GM21576 (cell line): ENCODE measurements around the gene SLC4A1.

Experiments
- ATAC-seq: cut with Tn5 transposase; IDR thresholded peaks from one replicate; pipeline ENCODE4 v1.9.1; 2021; ENCODE audit warnings: mild to moderate bottlenecking, moderate library complexity; ENCODE audit not compliant: unreplicated experiment

The SLC4A1 gene

DNA sequence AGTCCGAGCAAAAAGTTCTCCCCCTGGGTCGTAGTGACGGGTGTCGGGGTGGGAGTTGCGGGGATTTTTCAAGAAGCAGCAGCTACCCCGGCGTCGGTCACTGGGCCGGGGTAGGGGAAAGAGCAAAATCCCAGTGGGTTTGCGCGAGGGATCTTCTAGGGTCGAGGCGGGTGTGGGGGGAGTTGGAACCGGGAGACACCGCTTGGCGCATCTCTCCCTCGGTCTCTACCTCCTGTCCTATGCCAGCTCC, 46.1 kb downstream of the SLC4A1 start:
- ATAC-seq, result no peak

DNA sequence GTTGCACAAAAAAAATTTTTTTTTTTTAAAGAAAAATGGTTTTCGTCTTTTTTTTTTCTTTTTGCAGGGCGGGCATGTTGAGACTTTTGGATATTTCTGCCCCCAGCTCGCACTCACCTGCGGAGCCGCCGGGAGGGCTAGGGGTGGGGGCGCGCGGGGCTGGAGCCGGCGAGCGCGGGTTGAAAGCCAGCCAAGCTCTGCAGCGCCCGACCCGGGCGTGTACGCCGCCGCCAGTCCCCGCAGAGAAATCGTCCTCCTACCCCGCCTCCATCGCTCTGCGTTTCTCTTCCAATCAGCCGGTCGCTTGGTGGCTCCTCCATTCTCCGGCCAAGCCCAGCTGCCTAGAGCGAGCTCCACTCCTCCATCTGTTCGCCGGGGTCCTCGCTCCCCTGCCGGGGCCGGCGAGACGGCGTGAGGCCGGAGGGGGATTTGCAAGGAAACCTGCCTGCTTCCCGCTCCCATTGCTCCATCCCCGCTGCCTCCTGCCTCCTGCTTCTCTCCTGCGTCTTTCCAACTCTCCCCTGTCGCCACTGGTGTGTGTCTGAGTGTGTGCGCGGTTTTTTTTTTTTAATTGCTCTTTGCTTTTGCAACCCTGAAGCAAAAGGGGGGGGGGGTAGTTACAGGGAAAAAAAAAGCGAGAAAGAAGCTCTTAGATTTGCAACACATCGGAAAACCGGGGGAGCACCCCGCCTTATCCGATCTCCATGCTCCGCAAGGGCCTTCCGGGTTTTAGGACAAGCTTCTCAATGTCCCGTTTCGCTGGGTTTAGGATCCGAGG, 46.7 kb downstream of the SLC4A1 start:
- ATAC-seq, result no peak

DNA sequence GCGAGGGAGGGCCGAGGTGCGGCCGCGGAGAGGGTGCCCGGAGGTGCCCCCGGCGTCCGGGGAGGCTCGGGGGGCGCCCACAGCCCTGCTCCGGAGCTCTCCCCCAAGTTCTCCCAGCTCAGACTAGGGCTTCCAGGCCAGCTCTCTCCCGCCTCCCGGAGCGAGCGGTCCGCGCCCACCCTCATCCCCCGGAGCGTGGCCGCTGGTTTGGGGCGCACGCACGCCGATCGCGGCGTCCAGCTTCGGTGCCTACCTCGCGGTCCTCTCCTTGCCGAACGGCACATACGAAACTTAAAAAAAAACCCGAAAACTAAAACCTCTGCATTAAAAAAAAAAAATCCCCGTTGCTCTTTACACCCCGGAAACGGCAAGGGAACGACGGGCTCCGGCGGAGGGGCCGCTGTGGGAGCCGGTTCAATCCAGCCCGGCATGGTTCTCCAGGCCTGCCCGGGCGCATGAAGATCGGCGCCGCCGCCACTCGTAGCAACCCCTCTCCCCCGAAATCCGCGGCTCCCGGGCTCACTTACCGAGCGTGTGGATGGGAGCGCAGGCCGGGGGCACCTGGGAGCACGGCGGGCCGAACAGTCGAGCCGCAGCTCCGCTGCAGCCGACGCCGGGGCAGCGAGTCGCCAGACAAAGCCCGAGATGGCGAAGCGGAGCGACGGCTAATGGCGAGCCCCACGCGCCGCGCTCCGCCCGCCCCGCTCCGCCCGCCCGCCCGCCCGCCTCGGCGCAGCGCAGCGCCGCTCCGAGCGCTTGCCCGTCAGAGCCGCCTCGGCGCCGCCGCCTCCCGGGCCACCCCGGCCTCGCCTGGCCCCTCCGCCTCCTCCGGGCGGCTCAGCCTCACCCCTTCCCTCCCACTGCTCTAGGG, 47.5 kb downstream of the SLC4A1 start:
- no peak for ATAC-seq

DNA sequence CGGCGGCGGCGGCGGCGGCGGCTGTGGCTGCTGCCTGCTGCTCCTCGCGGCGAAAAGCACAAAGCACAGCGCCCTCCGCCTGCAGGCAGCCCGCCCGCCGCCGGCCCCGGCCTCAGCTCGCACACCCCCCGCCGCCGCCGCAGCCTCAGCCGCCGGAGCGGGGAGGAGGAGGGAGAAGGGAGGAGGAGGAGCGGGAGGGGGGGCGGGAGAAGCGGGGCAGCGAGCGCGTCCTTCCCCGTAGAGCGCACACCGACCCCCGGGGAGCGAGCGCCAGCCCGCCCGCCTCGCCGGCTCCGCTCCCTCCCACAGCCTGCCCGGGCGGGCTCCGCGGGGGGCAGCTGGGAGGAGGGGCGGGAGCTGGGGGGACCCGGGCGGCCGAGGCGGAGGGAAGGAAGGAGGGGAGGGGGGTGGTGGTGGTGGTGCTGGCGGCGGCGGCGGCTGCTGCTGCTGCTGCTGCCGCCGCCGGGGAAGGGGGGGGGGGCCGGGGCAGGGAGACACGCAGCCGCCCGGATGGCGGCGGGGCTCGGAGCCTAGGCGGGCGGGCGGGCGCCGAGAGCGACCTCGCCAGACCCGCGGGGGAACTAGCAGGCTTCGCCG, 48.2 kb downstream of the SLC4A1 start, which contains the start of gene UBTF:
Gene UBTF, minus strand, starts transcription at position 60 of the 597 bp plus-strand sequence. CDS start 1,446 bp downstream, outside the sequence.
- ATAC-seq, result no peak

DNA sequence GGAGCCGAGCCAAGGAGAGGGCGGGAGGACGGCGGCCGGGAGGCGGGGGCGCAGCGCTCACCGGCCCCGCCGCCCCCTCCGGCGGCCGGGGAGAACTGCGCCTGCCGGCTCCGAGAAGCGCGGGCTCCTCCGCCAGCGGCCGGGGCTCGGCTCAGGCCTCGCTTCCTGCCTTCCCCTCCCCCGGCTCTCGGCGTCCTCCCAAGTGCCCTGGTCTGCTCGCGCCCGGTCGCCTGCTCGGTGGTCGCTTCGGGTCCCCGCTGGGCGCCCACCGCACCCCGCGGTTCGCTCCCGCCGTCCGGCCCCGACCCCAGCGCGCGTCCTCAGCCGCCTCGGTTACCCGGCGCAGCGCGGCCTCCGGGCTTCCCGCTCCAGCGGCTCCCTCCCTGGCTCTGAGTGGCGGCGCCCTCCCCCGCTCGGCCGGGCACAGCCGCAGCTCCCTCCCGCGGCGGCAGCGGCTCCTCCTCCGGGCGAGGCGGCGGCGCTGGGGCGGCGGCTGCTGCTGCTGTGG, 48.8 kb downstream of the SLC4A1 start:
- ATAC-seq, result peak; percentile 24

DNA sequence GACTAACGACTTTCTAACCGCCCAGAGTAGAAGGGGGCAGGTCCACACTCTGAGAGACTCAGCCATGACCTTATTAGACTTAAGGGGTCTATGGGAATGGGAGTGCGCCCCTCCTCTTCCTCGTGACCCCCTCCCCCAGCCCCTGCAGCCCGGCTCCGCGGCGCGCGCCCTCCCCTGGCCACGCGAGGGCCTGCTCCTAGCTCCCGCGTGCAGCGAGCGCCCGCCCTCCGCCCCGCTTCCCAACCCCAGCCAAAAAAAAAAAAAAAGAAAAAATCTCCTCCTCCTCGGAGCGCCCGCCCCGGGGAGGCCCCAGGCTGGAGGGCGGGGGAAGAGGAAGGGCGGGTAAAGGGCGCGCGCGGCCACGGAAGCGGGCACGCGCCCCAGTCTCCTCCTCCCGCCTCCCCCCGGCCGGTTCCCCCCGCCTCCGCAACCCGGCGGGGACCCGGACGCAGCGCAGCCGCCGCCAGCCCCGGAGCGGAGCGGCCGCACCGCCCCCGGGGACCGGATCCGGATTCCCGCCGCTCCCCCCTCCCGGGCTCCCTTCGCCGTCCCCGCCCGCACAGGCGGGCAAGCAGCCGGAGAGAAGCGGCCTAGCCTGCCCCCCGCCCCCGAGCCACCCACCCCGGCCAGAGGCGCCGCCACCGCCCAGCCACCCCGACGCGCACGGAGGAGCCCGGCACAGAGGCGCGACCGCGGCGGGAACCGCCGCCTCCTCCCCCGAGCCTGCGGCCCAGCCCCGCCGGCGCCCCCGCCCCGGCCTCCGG, 49.4 kb downstream of the SLC4A1 start:
- peak; percentile 26 for ATAC-seq

DNA sequence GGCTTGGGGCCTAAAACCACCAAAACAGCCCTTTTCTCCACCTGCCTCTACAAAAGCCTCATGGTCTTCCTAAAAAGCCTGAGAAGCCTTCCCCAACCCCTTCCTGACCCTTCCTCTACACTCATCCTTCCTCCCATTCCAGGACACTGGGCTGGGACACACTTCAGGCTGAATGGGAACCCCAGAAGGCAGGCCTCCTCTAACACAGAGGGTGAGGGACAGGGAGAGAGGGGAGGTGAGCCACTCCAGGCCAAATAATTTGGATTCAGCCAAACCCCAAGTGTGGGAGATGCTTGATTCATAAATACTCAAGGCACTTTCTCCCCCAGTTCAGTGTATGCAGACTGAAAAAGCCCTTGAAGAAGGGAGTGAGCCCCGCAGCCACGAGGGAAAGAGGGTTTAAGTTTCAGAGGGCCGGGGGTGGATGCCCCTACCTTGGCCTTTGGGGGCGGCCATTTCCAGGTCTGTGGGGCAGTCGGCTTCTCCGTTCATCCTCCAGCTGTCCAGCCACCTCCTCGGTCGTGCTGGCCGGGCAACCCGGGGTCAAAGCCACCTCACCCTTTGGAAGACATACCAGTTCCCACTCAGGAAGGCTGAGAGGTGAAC, 50.1 kb downstream of the SLC4A1 start:
- ATAC-seq, result no peak

DNA sequence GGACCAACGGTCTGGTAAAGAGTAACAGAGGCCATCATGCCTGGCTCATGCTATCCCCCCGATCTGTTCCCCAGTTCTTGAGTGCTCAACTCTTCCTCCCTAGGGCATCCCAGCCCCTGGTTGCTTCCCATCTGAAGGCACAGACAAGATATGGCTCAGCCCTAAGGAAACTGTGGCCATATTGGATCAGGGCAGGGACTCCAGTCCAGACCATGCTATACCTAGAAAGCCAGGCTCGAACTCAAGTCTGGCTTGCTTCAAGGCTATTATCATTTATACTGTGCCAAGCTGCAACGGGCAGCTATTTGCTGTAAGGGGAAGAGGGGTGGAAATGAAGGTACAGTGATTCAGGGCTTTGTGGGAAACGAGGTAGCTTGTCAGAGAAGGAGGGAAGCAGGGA, 51.2 kb downstream of the SLC4A1 start:
- ATAC-seq, result no peak

DNA sequence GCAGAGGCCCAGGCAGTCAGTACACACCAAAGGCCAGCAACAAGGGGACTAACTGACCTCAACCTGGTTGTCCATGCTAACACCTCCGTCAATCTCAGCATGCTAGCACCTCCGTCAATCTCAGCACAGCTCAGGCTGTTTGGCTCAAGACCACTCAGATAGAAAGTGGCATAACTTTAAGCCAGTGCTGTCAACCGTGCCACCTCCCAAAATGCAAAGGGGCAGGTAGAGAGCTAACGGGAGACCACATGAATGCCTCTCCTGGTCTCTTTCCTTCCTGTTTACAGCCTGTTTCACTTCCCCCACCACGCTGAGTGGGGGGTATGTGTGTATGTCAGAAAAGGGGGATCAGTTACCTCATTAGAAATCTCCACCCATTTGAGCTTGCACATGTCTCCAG, 51.8 kb downstream of the SLC4A1 start:
- ATAC-seq, result no peak

DNA sequence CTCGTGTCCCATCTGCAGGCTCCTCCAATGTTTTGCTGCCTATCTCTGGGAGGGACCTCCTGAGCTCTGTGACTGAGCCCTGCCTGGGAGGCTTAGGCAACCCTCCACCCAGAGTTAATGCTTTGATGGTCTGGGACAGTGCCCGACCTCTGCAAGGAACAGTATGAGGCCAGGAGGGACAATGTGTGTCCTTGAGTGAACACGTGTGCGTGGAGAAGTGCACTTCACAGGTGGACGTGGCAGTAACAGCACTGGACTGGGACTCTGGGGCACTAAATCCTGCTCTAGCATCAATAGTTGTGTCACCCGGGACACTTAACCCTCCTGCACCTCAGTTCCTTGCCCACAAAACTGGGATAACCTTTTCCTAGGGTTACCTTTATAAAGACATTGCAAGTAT, 53.0 kb downstream of the SLC4A1 start:
- no peak for ATAC-seq

DNA sequence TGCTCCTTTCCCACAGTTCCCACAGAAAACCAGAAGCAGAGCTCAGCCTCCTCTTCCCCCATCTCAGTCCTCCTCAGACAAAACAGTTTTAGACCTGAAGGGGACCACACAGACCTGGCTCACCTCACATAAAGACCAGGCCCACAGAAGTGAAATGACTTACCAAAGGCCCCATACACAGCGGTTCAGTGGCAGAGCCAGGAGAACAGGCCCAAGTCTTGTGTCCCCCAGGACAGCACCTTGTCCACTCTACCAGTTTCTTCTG, 53.8 kb downstream of the SLC4A1 start:
- ATAC-seq, result no peak

DNA sequence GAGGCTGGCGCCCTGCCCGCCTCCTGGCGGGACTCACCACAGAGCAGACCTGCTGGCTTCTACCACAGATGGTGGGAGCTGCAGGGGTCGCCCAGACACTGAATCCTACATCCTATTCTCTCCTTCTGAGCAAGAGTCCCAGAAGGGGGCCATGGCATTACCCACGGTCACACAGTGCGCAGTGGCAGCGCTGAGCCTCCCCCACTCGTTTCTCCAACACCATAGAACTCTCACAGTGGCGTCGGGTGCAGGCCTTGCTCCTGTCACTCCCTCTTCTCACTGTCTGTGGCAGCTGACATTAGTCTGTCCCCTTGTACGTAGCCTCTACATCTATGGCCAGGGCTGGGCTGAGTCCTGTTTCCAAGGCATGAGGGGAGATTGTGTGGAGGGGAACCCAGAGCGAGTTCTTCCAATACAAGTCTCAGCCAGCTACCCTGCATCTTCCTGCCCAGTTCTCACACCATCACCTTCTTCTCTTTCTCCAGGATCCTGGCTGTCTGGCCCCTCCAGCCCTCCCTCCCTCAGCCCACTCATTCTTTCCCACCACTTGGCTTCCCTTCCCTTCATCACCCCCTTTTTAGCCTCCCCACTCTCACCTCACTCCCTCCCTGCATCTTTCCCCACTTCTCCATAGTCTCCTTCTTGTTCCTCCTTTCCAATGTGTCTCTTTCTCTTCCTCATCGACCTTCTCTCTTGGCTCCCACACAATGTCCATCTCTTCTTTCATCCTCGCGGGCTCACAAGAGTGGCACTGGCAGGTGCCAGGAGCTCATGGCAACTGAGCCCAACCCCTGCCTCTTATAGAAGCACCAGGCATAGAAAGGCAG, 54.3 kb downstream of the SLC4A1 start:
- ATAC-seq, result no peak

DNA sequence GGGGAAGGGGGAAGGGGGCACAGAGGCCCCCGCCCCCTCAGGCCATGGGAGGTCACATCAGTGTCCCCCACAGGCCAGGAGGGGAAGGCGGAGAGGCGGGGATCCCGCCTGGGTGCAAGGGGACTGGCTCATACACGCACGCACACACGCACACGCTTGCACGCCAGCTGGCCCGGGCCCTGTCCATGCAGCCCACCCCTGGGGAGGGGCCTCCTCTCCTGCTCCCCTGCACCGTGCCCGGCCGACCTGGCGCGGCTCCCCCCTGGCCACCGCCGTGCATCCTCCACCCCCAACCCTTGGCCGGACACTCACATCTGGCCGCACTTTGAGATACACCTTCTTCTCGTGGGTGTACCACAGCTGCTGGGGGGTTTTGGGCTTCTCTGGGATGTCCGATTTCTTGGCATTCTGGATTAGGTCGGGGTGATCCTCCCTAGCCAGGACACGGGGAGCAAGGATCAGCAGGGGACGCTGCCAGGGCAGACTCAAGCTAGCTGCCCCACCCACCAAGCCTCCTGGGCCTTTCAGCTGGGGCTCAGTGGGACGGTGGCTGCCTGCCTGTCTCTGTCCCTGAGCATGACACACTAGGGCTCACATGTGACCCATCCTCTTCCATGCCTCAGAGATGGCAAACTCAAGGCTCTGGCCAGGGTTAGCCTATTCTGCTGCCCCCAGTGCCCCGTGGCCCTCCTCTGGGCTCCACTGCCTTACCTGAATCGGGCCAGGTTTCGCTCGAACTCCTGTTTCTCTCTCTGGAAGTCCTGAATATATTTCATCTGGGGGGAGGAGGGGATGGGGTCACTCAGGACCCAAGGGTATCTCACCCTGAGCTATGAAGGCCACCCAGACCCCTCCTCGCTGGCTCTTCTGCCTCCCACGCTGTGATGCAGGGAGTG, 55.2 kb downstream of the SLC4A1 start:
- ATAC-seq, result no peak

DNA sequence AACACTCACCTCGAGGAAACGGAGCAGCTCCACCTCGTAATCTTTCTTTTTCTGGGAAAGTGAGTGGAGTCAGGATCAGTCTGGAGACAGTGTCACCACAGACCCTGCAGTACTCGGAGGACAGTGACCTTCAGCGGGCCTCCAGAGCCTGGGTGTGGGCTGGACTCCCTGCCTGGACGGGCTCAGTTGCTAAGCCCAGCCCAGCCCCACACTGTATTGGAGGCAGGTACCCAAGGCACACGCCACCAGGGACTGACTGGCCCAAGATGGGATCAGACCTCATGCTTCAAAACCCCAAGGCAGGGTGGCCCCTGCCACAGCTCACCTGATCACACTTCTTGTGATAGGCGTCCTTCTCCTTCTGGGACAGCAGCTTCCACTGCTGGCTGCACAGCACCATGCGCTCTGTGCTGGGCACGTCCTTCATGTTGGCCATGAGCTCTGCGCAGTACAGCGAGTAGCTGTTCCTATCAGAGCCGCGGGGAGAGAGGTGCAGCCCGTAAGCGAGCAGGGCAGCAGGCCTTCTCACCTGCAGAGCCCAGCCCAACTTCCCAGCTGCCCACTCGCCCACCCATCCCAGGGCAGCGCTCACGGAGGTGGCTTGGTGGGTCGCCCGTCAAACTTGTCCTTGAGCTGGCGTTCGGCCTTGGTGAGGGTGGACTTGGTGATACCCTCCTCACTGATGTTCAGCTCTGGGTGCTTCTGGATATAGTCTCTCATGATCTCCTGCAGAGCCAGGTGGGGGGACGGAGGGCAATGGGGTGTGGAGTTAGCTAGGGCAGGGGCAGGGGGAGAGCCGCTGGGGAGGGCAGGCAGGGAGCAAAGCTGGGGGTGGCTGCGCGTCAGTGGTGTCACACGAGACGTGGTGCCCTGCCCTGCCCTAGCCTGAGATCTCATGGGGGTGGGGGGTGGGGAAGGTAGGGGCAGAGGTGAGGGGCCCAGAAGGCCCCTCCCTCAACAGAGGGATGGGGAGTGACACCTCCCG, 56.4 kb downstream of the SLC4A1 start:
- no peak for ATAC-seq

DNA sequence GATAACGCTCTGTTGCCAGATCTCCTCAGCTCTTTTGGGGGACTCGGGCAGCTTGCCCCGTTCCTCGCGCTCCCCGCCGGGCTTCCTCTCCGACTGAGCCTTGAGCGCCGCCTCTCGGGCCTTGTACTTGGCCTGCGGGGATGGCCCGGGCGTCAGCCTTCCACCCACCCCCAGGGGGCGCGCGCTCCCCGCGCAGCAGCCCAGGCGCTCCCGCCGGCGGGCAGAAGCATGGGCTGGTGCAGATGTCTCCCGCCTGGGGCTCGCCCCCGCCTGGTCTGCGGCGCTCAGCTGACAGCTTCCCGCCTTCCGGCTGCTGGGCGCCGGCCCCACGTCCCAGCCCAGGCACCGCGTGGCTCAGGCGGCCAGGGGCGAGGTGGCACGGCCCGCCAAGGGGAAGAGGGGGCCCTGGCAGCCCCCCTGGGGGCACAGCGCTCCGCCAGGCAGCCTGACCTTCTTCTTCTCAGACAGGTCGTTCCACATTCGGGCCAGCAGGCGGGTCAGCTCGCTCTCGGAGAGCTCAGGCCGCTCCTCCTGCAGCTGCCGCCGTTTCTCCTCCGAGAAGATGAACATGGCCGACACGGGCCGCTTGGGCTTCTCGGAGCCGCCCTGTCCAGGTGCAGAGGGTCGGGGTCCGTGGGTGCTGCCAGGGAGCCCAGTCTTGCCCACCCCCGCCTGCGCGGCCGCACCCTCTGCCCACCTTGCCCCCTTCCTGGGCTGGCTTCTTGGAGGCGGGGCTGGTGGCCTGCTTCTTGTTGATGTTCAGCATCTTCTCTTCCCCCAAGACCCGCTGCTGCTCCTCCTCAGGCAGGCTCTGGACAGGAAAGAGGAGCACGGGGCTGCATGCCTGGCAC, 57.4 kb downstream of the SLC4A1 start:
- ATAC-seq, result peak; percentile 81

DNA sequence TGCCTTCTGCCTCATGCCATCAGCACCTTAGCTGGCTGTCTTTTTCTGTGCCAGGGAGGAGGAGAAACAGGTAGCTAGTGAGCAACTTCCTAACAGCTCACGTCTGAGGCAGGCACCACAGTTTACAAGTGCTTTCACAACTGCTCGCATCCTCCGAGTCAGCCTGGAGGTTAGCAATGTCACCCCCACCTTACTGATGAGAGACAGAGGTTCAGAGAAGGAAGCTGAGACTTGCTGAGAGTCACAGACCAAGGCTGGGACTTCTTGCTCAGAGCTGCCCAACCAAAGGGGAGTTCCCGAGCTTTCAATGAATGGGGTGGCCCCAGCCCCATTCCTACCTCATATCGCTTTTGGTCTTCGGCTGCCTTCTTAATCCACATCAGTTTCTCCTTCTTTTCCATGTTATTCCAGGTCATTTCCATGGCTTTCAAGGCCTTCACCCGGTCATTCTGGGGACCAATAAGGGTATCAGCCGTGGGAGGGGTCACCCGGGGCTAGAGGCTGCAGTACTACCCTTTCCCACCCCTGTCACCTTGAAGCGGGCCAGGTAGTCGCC, 58.1 kb downstream of the SLC4A1 start:
- ATAC-seq, result no peak

DNA sequence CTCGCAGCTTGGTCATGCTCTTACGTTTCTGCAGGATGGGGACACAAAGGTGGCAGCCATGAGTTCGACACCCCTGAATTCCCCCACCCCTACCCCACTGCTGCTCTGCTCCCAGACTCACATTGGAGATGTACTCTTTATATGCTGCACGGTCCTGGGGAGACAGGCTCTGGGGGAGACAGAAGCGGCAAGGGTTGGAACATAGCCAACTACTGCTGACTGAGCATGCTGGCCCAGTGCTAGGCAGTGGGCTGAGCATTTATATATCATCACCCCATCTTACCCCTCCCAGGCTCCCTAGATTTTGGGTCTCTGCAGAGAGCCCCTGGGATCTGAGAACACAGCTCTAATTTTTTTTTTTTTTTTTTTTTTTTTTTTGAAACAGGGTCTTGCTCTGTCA, 60.2 kb downstream of the SLC4A1 start:
- no peak for ATAC-seq
